ENCODE results near the gene LRP8.

The LRP8 gene

GRCh38 chr1:53305650-53306049 is 22.2 kb downstream of the LRP8 start:
- Histone ChIP-seq H3K4me3 (ENCODE audit: low read length in 2 of 2) (no peak overlapping the region), H3K27ac (ENCODE audit: low read depth in 2 of 2, low read length in 2 of 2) (no peak overlapping the region), H3K36me3 (ENCODE audit: control insufficient read depth in 2 of 2, insufficient read depth in 2 of 2, low read length in 2 of 2) (no peaks in the 10 kb centered on the region), H3K27me3 (ENCODE audit: control insufficient read depth in 2 of 2, insufficient read depth in 2 of 2, low read length in 2 of 2) (no peaks in the 10 kb centered on the region), H3K9ac (ENCODE audit: low read depth in 1 of 2, low read length in 2 of 2) (no peak overlapping the region), H3K4me1 (ENCODE audit: control insufficient read depth in 2 of 2, insufficient read depth in 2 of 2, low read length in 2 of 2) (no peaks in the 10 kb centered on the region), H3K9me3 (ENCODE audit: control insufficient read depth in 2 of 2, low read length in 2 of 2) (no peaks in the 10 kb centered on the region)

GRCh38 chr1:53304527-53304926 is 23.3 kb downstream of the LRP8 start:
- Histone ChIP-seq H3K9me3 (ENCODE audit: control insufficient read depth in 2 of 2, low read length in 2 of 2) (no peaks in the 10 kb centered on the region), H3K9ac (ENCODE audit: low read depth in 1 of 2, low read length in 2 of 2) (no peak overlapping the region), H3K4me1 (ENCODE audit: control insufficient read depth in 2 of 2, insufficient read depth in 2 of 2, low read length in 2 of 2) (no peaks in the 10 kb centered on the region), H3K27me3 (ENCODE audit: control insufficient read depth in 2 of 2, insufficient read depth in 2 of 2, low read length in 2 of 2) (no peaks in the 10 kb centered on the region), H3K4me3 (ENCODE audit: low read length in 2 of 2) (no peak overlapping the region), H3K36me3 (ENCODE audit: control insufficient read depth in 2 of 2, insufficient read depth in 2 of 2, low read length in 2 of 2) (no peaks in the 10 kb centered on the region), H3K27ac (ENCODE audit: low read depth in 2 of 2, low read length in 2 of 2) (no peak overlapping the region)

DNA sequence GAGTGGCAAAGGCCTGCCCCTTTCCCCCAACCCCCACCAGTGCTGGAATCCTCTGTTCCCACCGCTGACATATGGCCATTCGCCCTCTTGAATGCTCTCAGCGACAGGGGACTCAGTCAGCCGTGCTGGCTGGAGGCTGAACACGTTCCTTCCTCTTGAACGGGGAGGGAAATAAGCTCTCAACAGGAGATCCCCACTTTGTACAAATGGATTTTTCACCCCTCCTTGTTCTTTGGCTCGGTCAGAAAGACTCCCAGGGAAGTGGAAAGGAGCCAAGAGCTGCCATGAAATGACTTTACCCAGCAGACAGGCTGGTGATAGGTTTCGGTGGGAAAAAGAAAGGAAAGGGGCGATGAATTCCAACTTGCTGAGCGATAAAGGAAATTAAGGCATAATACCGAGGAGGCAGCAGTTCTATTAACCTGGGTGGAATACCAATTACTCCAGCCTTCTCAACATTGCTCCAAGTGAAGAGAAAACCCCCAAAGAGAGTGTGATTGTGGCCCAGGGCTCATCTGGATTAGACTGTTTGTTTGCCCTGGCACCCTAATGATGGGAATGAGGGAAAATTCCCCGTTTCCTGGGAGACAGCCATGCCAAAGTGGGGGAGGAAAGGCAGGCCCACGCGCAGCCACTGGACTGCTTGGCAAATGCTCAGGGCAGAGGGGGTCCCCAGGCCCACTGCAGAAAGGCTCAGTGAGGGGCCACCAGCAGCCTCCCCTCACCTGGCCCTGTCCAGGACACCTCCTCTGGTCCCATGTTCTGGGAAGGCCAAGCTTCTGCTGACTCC is 23.9 kb downstream of the LRP8 start:
- H3K4me3 ChIP-seq (ENCODE audit: low read length in 2 of 2) = no peak overlapping the region

DNA sequence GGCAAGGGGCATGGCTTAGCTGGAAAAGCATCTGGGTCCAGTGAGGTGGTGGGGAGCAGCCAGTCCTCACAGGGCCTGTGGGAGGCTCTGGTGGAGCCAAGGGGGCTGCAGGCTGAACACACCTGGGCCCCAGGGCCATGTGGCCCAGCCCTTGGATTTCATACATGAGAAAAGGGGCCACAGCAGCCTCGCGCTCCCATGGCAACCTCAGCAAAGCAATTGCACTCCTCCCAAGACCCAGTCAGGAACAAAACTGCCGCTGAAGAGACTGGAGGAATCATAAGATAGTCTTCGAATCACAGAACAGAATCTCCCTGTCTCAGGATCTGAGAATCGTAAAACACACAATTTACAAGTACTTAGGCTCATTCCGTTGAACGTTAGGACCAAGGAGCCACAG is 24.6 kb downstream of the LRP8 start:
- H3K9me3 ChIP-seq (ENCODE audit: control insufficient read depth in 2 of 2, low read length in 2 of 2) = no peaks in the 10 kb centered on the region
- H3K4me3 ChIP-seq (ENCODE audit: low read length in 2 of 2) = no peak overlapping the region
- no peak overlapping the region for H3K27ac ChIP-seq (ENCODE audit: low read depth in 2 of 2, low read length in 2 of 2)
- no peaks in the 10 kb centered on the region for H3K4me1 ChIP-seq (ENCODE audit: control insufficient read depth in 2 of 2, insufficient read depth in 2 of 2, low read length in 2 of 2)
- no peaks in the 10 kb centered on the region for H3K36me3 ChIP-seq (ENCODE audit: control insufficient read depth in 2 of 2, insufficient read depth in 2 of 2, low read length in 2 of 2)
- H3K27me3 ChIP-seq (ENCODE audit: control insufficient read depth in 2 of 2, insufficient read depth in 2 of 2, low read length in 2 of 2) = no peaks in the 10 kb centered on the region
- no peak overlapping the region for H3K9ac ChIP-seq (ENCODE audit: low read depth in 1 of 2, low read length in 2 of 2)

More for the DNA sequence above, 23.9 kb downstream of the LRP8 start:
- no peaks in the 10 kb centered on the region for H3K4me1 ChIP-seq (ENCODE audit: control insufficient read depth in 2 of 2, insufficient read depth in 2 of 2, low read length in 2 of 2)
- no peaks in the 10 kb centered on the region for H3K36me3 ChIP-seq (ENCODE audit: control insufficient read depth in 2 of 2, insufficient read depth in 2 of 2, low read length in 2 of 2)
- no peaks in the 10 kb centered on the region for H3K9me3 ChIP-seq (ENCODE audit: control insufficient read depth in 2 of 2, low read length in 2 of 2)
- H3K27me3 ChIP-seq (ENCODE audit: control insufficient read depth in 2 of 2, insufficient read depth in 2 of 2, low read length in 2 of 2) = no peaks in the 10 kb centered on the region
- no peak overlapping the region for H3K27ac ChIP-seq (ENCODE audit: low read depth in 2 of 2, low read length in 2 of 2)
- no peak overlapping the region for H3K9ac ChIP-seq (ENCODE audit: low read depth in 1 of 2, low read length in 2 of 2)

- Histone ChIP-seq H3K9me3 (ENCODE audit: control insufficient read depth in 2 of 2, low read length in 2 of 2) (no peaks in the 10 kb centered on the region), H3K4me3 (ENCODE audit: low read length in 2 of 2) (no peak overlapping the region), H3K9ac (ENCODE audit: low read depth in 1 of 2, low read length in 2 of 2) (no peak overlapping the region), H3K4me1 (ENCODE audit: control insufficient read depth in 2 of 2, insufficient read depth in 2 of 2, low read length in 2 of 2) (peaks cover 0 to 24% of the 10 kb centered on the region in 2 donors), H3K36me3 (ENCODE audit: control insufficient read depth in 2 of 2, insufficient read depth in 2 of 2, low read length in 2 of 2) (no peaks in the 10 kb centered on the region), H3K27ac (ENCODE audit: low read depth in 2 of 2, low read length in 2 of 2) (no peak overlapping the region), H3K27me3 (ENCODE audit: control insufficient read depth in 2 of 2, insufficient read depth in 2 of 2, low read length in 2 of 2) (no peaks in the 10 kb centered on the region)
Observed at GRCh38 chr1:53299233-53299632, 28.6 kb downstream of the LRP8 start.

DNA sequence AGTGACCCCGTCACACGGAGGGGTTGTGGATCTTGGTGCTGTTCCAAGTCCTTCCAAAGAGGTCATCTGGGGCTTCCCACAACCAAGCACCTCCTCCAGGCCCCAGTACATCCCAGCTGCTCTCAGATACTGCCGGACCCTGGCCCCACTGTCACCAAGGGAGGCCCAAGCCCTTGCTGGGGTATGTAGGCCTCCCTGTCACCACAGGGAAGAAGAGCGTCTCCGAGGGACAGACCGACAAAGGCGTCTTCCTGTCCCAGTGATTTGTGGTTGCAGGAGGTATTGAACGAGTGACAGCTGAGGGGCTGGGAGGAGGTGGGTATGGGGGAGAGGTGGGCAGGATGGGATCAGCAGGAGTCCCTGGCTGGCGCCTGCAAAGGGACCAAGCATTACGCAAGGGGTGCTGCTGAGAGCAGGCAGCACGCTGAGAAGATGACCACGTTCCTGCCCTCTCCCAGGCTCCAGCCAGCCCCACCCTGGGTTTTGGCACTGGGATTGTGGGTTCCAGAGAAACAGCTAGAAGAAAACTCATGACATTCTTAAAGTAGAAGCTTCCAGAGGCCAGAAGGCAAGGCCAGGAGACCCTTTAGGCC is 29.7 kb downstream of the LRP8 start:
- H3K27ac ChIP-seq (ENCODE audit: low read depth in 2 of 2, low read length in 2 of 2) = no peak overlapping the region
- peaks cover 0 to 27% of the 10 kb centered on the region in 2 donors for H3K4me1 ChIP-seq (ENCODE audit: control insufficient read depth in 2 of 2, insufficient read depth in 2 of 2, low read length in 2 of 2)

DNA sequence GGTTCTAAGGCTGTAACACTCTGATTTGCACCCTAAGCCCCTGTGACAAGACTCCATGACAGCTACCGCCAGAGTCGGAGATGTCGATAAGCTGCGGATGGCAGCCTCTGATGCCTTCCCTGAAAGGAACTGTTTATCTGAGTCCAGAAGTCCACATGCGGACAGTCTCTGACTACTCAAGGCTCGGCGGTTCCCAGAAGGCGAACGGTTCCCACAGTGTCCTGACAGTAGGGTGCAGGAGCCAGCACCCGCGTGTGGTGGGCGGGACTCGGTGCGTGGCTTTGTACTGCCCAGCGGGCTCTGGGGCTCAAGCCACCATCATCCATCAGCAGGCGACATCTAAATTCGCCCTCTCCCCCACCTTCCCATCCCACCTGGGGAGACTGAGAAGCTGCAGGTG is 30.7 kb downstream of the LRP8 start:
- peaks cover 0 to 30% of the 10 kb centered on the region in 2 donors for H3K4me1 ChIP-seq (ENCODE audit: control insufficient read depth in 2 of 2, insufficient read depth in 2 of 2, low read length in 2 of 2)
- no peak overlapping the region for H3K9ac ChIP-seq (ENCODE audit: low read depth in 1 of 2, low read length in 2 of 2)
- peak overlapping the region in 1 of 2 donors; percentile 71 for H3K27ac ChIP-seq (ENCODE audit: low read depth in 2 of 2, low read length in 2 of 2)
- H3K27me3 ChIP-seq (ENCODE audit: control insufficient read depth in 2 of 2, insufficient read depth in 2 of 2, low read length in 2 of 2) = no peaks in the 10 kb centered on the region
- no peaks in the 10 kb centered on the region for H3K36me3 ChIP-seq (ENCODE audit: control insufficient read depth in 2 of 2, insufficient read depth in 2 of 2, low read length in 2 of 2)
- H3K9me3 ChIP-seq (ENCODE audit: control insufficient read depth in 2 of 2, low read length in 2 of 2) = no peaks in the 10 kb centered on the region
- no peak overlapping the region for H3K4me3 ChIP-seq (ENCODE audit: low read length in 2 of 2)

More for the DNA sequence above, 29.7 kb downstream of the LRP8 start:
- Histone ChIP-seq H3K9ac (ENCODE audit: low read depth in 1 of 2, low read length in 2 of 2) (no peak overlapping the region), H3K27me3 (ENCODE audit: control insufficient read depth in 2 of 2, insufficient read depth in 2 of 2, low read length in 2 of 2) (no peaks in the 10 kb centered on the region), H3K9me3 (ENCODE audit: control insufficient read depth in 2 of 2, low read length in 2 of 2) (no peaks in the 10 kb centered on the region), H3K4me3 (ENCODE audit: low read length in 2 of 2) (no peak overlapping the region), H3K36me3 (ENCODE audit: control insufficient read depth in 2 of 2, insufficient read depth in 2 of 2, low read length in 2 of 2) (no peaks in the 10 kb centered on the region)

GRCh38 chr1:53296117-53296749 is 31.6 kb downstream of the LRP8 start:
- no peaks in the 10 kb centered on the region for H3K27me3 ChIP-seq (ENCODE audit: control insufficient read depth in 2 of 2, insufficient read depth in 2 of 2, low read length in 2 of 2)
- H3K9me3 ChIP-seq (ENCODE audit: control insufficient read depth in 2 of 2, low read length in 2 of 2) = no peaks in the 10 kb centered on the region
- peak overlapping the region; percentile 71 to 76 for H3K27ac ChIP-seq (ENCODE audit: low read depth in 2 of 2, low read length in 2 of 2)
- H3K9ac ChIP-seq (ENCODE audit: low read depth in 1 of 2, low read length in 2 of 2) = peak overlapping the region in 1 of 2 donors; percentile 12
- H3K4me3 ChIP-seq (ENCODE audit: low read length in 2 of 2) = no peak overlapping the region
- H3K36me3 ChIP-seq (ENCODE audit: control insufficient read depth in 2 of 2, insufficient read depth in 2 of 2, low read length in 2 of 2) = no peaks in the 10 kb centered on the region
- peaks cover 0 to 30% of the 10 kb centered on the region in 2 donors for H3K4me1 ChIP-seq (ENCODE audit: control insufficient read depth in 2 of 2, insufficient read depth in 2 of 2, low read length in 2 of 2)

DNA sequence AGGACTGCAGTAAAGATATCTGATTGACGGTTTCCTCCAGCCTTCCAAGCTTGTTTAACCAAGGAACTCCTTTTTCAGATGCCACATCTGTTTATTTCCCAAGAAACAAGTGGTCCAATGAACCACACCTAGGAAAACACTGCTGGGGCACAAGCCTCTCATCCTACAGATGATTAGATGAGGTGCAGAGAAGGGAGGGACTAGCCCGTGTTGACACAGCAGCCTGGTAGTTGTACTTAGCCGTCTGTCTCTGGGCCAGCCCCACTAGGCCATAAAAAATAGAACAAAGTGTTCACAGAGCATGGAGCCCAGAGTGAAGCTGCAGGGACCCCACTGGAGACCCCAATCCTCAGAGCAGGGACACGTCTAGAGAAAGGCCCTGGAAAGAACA is 32.1 kb downstream of the LRP8 start:
- peaks cover 0 to 30% of the 10 kb centered on the region in 2 donors for H3K4me1 ChIP-seq (ENCODE audit: control insufficient read depth in 2 of 2, insufficient read depth in 2 of 2, low read length in 2 of 2)

GRCh38 chr1:53295295-53295694 is 32.6 kb downstream of the LRP8 start:
- H3K9me3 ChIP-seq (ENCODE audit: control insufficient read depth in 2 of 2, low read length in 2 of 2) = no peaks in the 10 kb centered on the region
- H3K4me1 ChIP-seq (ENCODE audit: control insufficient read depth in 2 of 2, insufficient read depth in 2 of 2, low read length in 2 of 2) = peaks cover 0 to 30% of the 10 kb centered on the region in 2 donors
- H3K36me3 ChIP-seq (ENCODE audit: control insufficient read depth in 2 of 2, insufficient read depth in 2 of 2, low read length in 2 of 2) = no peaks in the 10 kb centered on the region
- H3K27ac ChIP-seq (ENCODE audit: low read depth in 2 of 2, low read length in 2 of 2) = peak overlapping the region; percentile 41 to 56
- no peak overlapping the region for H3K9ac ChIP-seq (ENCODE audit: low read depth in 1 of 2, low read length in 2 of 2)
- no peaks in the 10 kb centered on the region for H3K27me3 ChIP-seq (ENCODE audit: control insufficient read depth in 2 of 2, insufficient read depth in 2 of 2, low read length in 2 of 2)
- H3K4me3 ChIP-seq (ENCODE audit: low read length in 2 of 2) = no peak overlapping the region

More for the DNA sequence above, 32.1 kb downstream of the LRP8 start:
- Histone ChIP-seq H3K27me3 (ENCODE audit: control insufficient read depth in 2 of 2, insufficient read depth in 2 of 2, low read length in 2 of 2) (no peaks in the 10 kb centered on the region), H3K4me3 (ENCODE audit: low read length in 2 of 2) (no peak overlapping the region), H3K36me3 (ENCODE audit: control insufficient read depth in 2 of 2, insufficient read depth in 2 of 2, low read length in 2 of 2) (no peaks in the 10 kb centered on the region), H3K9me3 (ENCODE audit: control insufficient read depth in 2 of 2, low read length in 2 of 2) (no peaks in the 10 kb centered on the region), H3K9ac (ENCODE audit: low read depth in 1 of 2, low read length in 2 of 2) (peak overlapping the region in 1 of 2 donors; percentile 12), H3K27ac (ENCODE audit: low read depth in 2 of 2, low read length in 2 of 2) (peak overlapping the region; percentile 71 to 76)

All from mucosa of rectum (tissue), 2 donors.